Kasumi-1 (cell line): ENCODE measurements around the gene SLC2A8.
A peak's percentile ranks its signal among the peaks of the same experiment; 100 is the strongest.

ENCODE experiments used
- DNase-seq, 2 experiments: peaks; one replicate each; lab custom pipeline; 2025; lab: John Stamatoyannopoulos, UW

SLC2A8 gene

GRCh38 chr9:127396808-127397645 is at the start of gene SLC2A8:
Gene SLC2A8, plus strand, starts transcription at chr9:127397169. Its CDS starts 62 bp downstream, at chr9:127397231.
- DNase-seq: no peak

GRCh38 chr9:127347831-127348776 is 48.9 kb upstream of the SLC2A8 start:
- peak; percentile 20 to 58 for DNase-seq

- no peak for DNase-seq
Observed at GRCh38 chr9:127349483-127350113, 47.4 kb upstream of the SLC2A8 start.

- DNase-seq: no peak
Observed at GRCh38 chr9:127351182-127352166, 45.5 kb upstream of the SLC2A8 start.

- no peak for DNase-seq
Observed at GRCh38 chr9:127353882-127354281, 43.1 kb upstream of the SLC2A8 start.

- no peak for DNase-seq
Observed at GRCh38 chr9:127356906-127357305, 40.1 kb upstream of the SLC2A8 start.

- peak; percentile 3 to 7 for DNase-seq
Observed at GRCh38 chr9:127358023-127358535, 38.9 kb upstream of the SLC2A8 start.

- no peak for DNase-seq
Observed at GRCh38 chr9:127358770-127359169, 38.2 kb upstream of the SLC2A8 start.

- DNase-seq: no peak
Observed at GRCh38 chr9:127360250-127360649, 36.7 kb upstream of the SLC2A8 start.

GRCh38 chr9:127360829-127361228 is 36.1 kb upstream of the SLC2A8 start:
- DNase-seq: no peak

GRCh38 chr9:127361561-127361960 is 35.4 kb upstream of the SLC2A8 start:
- peak; percentile 66 to 71 for DNase-seq

- no peak for DNase-seq
Observed at GRCh38 chr9:127362829-127363228, 34.1 kb upstream of the SLC2A8 start.

- DNase-seq: no peak
Observed at GRCh38 chr9:127365461-127365860, 31.5 kb upstream of the SLC2A8 start.

- no peak for DNase-seq
Observed at GRCh38 chr9:127366594-127366993, 30.4 kb upstream of the SLC2A8 start.

GRCh38 chr9:127368852-127369402 is 28.0 kb upstream of the SLC2A8 start:
- no peak for DNase-seq

- DNase-seq: no peak
Observed at GRCh38 chr9:127369428-127369827, 27.5 kb upstream of the SLC2A8 start.

- peak; percentile 75 to 80 for DNase-seq
Observed at GRCh38 chr9:127370147-127370579, 26.8 kb upstream of the SLC2A8 start.

- DNase-seq: no peak
Observed at GRCh38 chr9:127370672-127371648, 26.0 kb upstream of the SLC2A8 start.

- no peak for DNase-seq
Observed at GRCh38 chr9:127380479-127380878, 16.5 kb upstream of the SLC2A8 start.
